Measurements from ENCODE around the gene KIF14.

KIF14 gene

GRCh38 chr1:200668514-200669313 lies 48.2 kb upstream of the KIF14 start:
- no peak for TF ChIP-seq TCF12 (IDR thresholded peaks at IDR 0.05; ENCODE audit: low read depth)
- no peak; the same call in 1 of the 2 replicates for TF ChIP-seq FOXM1 (IDR thresholded peaks at IDR 0.05; ENCODE audit: borderline replicate concordance, low read depth)
- TF ChIP-seq YY1 (IDR thresholded peaks at IDR 0.05; ENCODE audit: low read depth): no peak
- TF ChIP-seq MAX (IDR thresholded peaks at IDR 0.05): no peak
- no peak for TF ChIP-seq ZBTB7A (IDR thresholded peaks at IDR 0.05; ENCODE audit: low read depth)
- TF ChIP-seq RAD21 (IDR thresholded peaks at IDR 0.05; ENCODE audit: low read depth): no peak

- no peak for TF ChIP-seq TCF12 (IDR thresholded peaks at IDR 0.05; ENCODE audit: low read depth)
- no peak for TF ChIP-seq EP300 (IDR thresholded peaks at IDR 0.05; ENCODE audit: borderline replicate concordance)
- no peak for TF ChIP-seq ZBTB7A (IDR thresholded peaks at IDR 0.05; ENCODE audit: low read depth)
- no peak for TF ChIP-seq NFIC (IDR thresholded peaks at IDR 0.05)
- no peak for TF ChIP-seq TEAD4 (IDR thresholded peaks at IDR 0.05)
- no peak for TF ChIP-seq YY1 (IDR thresholded peaks at IDR 0.05; ENCODE audit: low read depth)
- no peak for TF ChIP-seq CREB1 (IDR thresholded peaks at IDR 0.05; ENCODE audit: low read depth)
- TF ChIP-seq CEBPB (IDR thresholded peaks at IDR 0.05): no peak
- no peak for TF ChIP-seq TAF1 (IDR thresholded peaks at IDR 0.05; ENCODE audit: low read depth)
- no peak for TF ChIP-seq MAX (IDR thresholded peaks at IDR 0.05)
- TF ChIP-seq REST (IDR thresholded peaks at IDR 0.05; ENCODE audit: low read depth): no peak
- no peak for TF ChIP-seq EGR1 (IDR thresholded peaks at IDR 0.05)
- no peak for TF ChIP-seq RAD21 (IDR thresholded peaks at IDR 0.05; ENCODE audit: low read depth)
- no peak for TF ChIP-seq FOXM1 (IDR thresholded peaks at IDR 0.05; ENCODE audit: borderline replicate concordance, low read depth)
- TF ChIP-seq USF1 (IDR thresholded peaks at IDR 0.05): no peak
Observed at GRCh38 chr1:200666309-200666708, 45.8 kb upstream of the KIF14 start.

DNA sequence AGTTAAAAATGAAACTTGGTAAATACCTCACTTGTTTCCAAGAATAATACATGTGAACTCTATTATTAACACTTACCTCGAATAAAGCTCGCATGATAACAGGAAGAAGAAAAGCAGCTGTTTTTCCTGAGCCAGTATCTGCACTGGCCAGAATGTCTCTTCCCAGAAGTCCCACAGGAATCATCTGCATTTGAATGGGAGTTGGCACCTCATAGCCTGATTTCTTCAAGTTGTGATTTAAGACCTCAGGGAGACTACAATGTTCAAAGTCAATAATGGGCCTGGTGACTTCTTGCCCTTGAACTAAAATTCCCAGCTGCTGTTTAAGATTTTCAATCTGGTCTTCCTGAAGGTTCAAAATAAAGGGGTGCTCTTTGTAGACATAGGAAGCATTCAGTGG lies 45.3 kb upstream of the KIF14 start:
- TF ChIP-seq EP300 (IDR thresholded peaks at IDR 0.05; ENCODE audit: borderline replicate concordance) (no peak), TAF1 (IDR thresholded peaks at IDR 0.05; ENCODE audit: low read depth) (no peak), MAX (IDR thresholded peaks at IDR 0.05) (no peak), ZBTB7A (IDR thresholded peaks at IDR 0.05; ENCODE audit: low read depth) (no peak), TEAD4 (IDR thresholded peaks at IDR 0.05) (no peak), CREB1 (IDR thresholded peaks at IDR 0.05; ENCODE audit: low read depth) (no peak), USF1 (IDR thresholded peaks at IDR 0.05) (no peak), YY1 (IDR thresholded peaks at IDR 0.05; ENCODE audit: low read depth) (no peak), CEBPB (IDR thresholded peaks at IDR 0.05) (no peak), NFIC (IDR thresholded peaks at IDR 0.05) (no peak), TCF12 (IDR thresholded peaks at IDR 0.05; ENCODE audit: low read depth) (no peak), REST (IDR thresholded peaks at IDR 0.05; ENCODE audit: low read depth) (no peak), FOXM1 (IDR thresholded peaks at IDR 0.05; ENCODE audit: borderline replicate concordance, low read depth) (no peak)

GRCh38 chr1:200660719-200661118 lies 40.2 kb upstream of the KIF14 start:
- TF ChIP-seq RAD21 (IDR thresholded peaks at IDR 0.05; ENCODE audit: low read depth): no peak

DNA sequence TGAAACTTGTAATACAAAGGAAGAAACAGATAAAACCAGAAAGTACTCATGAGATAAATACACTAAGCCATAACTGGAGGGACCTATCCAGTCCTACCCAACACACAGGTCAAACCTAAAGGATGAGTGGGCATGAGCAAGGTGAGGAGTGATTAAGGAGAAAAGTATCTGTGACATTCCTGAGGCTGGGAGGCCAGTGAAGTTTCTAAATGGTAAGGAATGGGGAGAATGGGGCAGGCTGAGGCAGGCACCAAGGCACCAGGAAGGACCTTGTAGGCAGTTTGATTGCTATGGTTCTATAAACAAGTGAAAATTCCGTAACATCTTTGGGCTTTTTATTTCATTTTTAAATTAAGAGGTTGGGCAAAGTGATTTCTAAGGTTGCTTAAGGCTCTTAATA lies 38.7 kb upstream of the KIF14 start:
- TF ChIP-seq REST (IDR thresholded peaks at IDR 0.05; ENCODE audit: low read depth) (no peak), EGR1 (IDR thresholded peaks at IDR 0.05) (no peak), EP300 (IDR thresholded peaks at IDR 0.05; ENCODE audit: borderline replicate concordance) (no peak), NFIC (IDR thresholded peaks at IDR 0.05) (no peak), RAD21 (IDR thresholded peaks at IDR 0.05; ENCODE audit: low read depth) (no peak), CEBPB (IDR thresholded peaks at IDR 0.05) (no peak), ZBTB7A (IDR thresholded peaks at IDR 0.05; ENCODE audit: low read depth) (no peak), YY1 (IDR thresholded peaks at IDR 0.05; ENCODE audit: low read depth) (no peak), MAX (IDR thresholded peaks at IDR 0.05) (no peak), USF1 (IDR thresholded peaks at IDR 0.05) (no peak), TCF12 (IDR thresholded peaks at IDR 0.05; ENCODE audit: low read depth) (no peak), TEAD4 (IDR thresholded peaks at IDR 0.05) (no peak), CREB1 (IDR thresholded peaks at IDR 0.05; ENCODE audit: low read depth) (no peak), FOXM1 (IDR thresholded peaks at IDR 0.05; ENCODE audit: borderline replicate concordance, low read depth) (no peak), TAF1 (IDR thresholded peaks at IDR 0.05; ENCODE audit: low read depth) (no peak)

All from Ishikawa (cell line).